GM06990 (cell line): ENCODE measurements around the gene BLOC1S1.

Experiments
- DNase-seq: peaks from one replicate; pipeline ENCODE4 v3.0.0-alpha.2; 2011; ENCODE audit not compliant: insufficient read length; ENCODE audit errors: extremely low read depth
- H3K27me3 ChIP-seq: replicated peaks from 2 replicates; pipeline ENCODE4 v1.6.0; 2011; ENCODE audit warnings: low read length; ENCODE audit not compliant: control insufficient read depth, insufficient read depth
- H3K36me3 ChIP-seq: 2 replicates; pipeline ENCODE4 v1.5.1; 2011; ENCODE audit warnings: low read length; ENCODE audit not compliant: control insufficient read depth, insufficient read depth
- H3K4me3 ChIP-seq: replicated peaks from 2 replicates; pipeline ENCODE4 v1.5.1; 2011; ENCODE audit warnings: low read depth, mild to moderate bottlenecking, control low read depth, low read length
- CTCF ChIP-seq: IDR thresholded peaks from 2 replicates; pipeline ENCODE4 v1.5.1; 2011; ENCODE audit warnings: low read length, control low read depth, mild to moderate bottlenecking, inconsistent platforms; ENCODE audit not compliant: insufficient read depth, poor library complexity, severe bottlenecking

BLOC1S1 gene

GRCh38 chr12:55765736-55766290, 50.0 kb downstream of the BLOC1S1 start:
- peaks cover 3% of the 10 kb centered on the region for H3K36me3 ChIP-seq
- DNase-seq, result no peak

GRCh38 chr12:55767156-55767555, 51.3 kb downstream of the BLOC1S1 start:
- H3K27me3 ChIP-seq, result no peaks in the 10 kb centered on the region
- no peak overlapping the region for H3K4me3 ChIP-seq
- H3K36me3 ChIP-seq, result peaks cover 3% of the 10 kb centered on the region
- TF ChIP-seq CTCF, result no peak
- DNase-seq, result no peak

More at GRCh38 chr12:55765736-55766290, 50.0 kb downstream of the BLOC1S1 start:
- Histone ChIP-seq H3K27me3 (no peaks in the 10 kb centered on the region), H3K4me3 (no peak overlapping the region)
- no peak for TF ChIP-seq CTCF
